Eye (tissue), 1 donor: ENCODE results near the gene GRAMD1B.
"Not testable (repeated sequence)": the region's sequence is repeated elsewhere in the genome, so short reads cannot be mapped to it uniquely, and the experiment has no call there.

ENCODE experiments used
- DNase-seq: peaks from one replicate; pipeline ENCODE4 v3.0.0-alpha.2; 2015

Gene GRAMD1B

GRCh38 chr11:123513309-123513708, 83.2 kb downstream of the GRAMD1B start:
- DNase-seq = not testable (repeated sequence)

GRCh38 chr11:123516238-123516637, 86.2 kb downstream of the GRAMD1B start:
- DNase-seq = no peak

- DNase-seq = peak; percentile 45
These were observed 87.7 kb downstream of the GRAMD1B start for GRCh38 chr11:123517559-123518364.

GRCh38 chr11:123518496-123519054, 88.5 kb downstream of the GRAMD1B start:
- DNase-seq = peak; percentile 14

- peak; percentile 51 for DNase-seq
These were observed 89.2 kb downstream of the GRAMD1B start for GRCh38 chr11:123519055-123519796.

GRCh38 chr11:123519797-123520193, 89.7 kb downstream of the GRAMD1B start:
- DNase-seq = no peak

GRCh38 chr11:123520476-123520875, 90.4 kb downstream of the GRAMD1B start:
- DNase-seq = not testable (repeated sequence)

GRCh38 chr11:123521001-123521400, 90.9 kb downstream of the GRAMD1B start:
- no peak for DNase-seq

GRCh38 chr11:123521930-123522329, 91.9 kb downstream of the GRAMD1B start:
- DNase-seq = no peak

GRCh38 chr11:123523539-123523938, 93.5 kb downstream of the GRAMD1B start:
- DNase-seq = peak; percentile 44

GRCh38 chr11:123525097-123525496, 95.0 kb downstream of the GRAMD1B start:
- DNase-seq = peak; percentile 77

- no peak for DNase-seq
These were observed 95.4 kb downstream of the GRAMD1B start for GRCh38 chr11:123525511-123525918.

GRCh38 chr11:123526027-123526805, 96.1 kb downstream of the GRAMD1B start:
- no peak for DNase-seq

GRCh38 chr11:123526918-123527317, 96.8 kb downstream of the GRAMD1B start:
- DNase-seq = no peak

GRCh38 chr11:123527526-123527925, 97.5 kb downstream of the GRAMD1B start:
- DNase-seq = no peak

- DNase-seq = no peak
These were observed 97.9 kb downstream of the GRAMD1B start for GRCh38 chr11:123527947-123528346.

GRCh38 chr11:123531325-123531724, 101.3 kb downstream of the GRAMD1B start:
- no peak for DNase-seq

GRCh38 chr11:123532131-123532530, 102.1 kb downstream of the GRAMD1B start:
- no peak for DNase-seq

- no peak for DNase-seq
These were observed 105.3 kb downstream of the GRAMD1B start for GRCh38 chr11:123535401-123535800.

- DNase-seq = no peak
These were observed 106.8 kb downstream of the GRAMD1B start for GRCh38 chr11:123536690-123537437.

GRCh38 chr11:123537726-123538125, 107.7 kb downstream of the GRAMD1B start:
- no peak for DNase-seq

- no peak for DNase-seq
These were observed 113.7 kb downstream of the GRAMD1B start for GRCh38 chr11:123543797-123544196.
